ENCODE results near the gene RASGRF1. TPM values are rescaled to one million over a fixed set of nuclear protein-coding genes. Genes with fewer than 3 reads are reported as not detected.

RASGRF1 gene
- total RNA-seq, 2 experiments from 2014 or later = 3.0 to 4.5 TPM

GRCh38 chr15:79067072-79067833 is 23.3 kb downstream of the RASGRF1 start:
- no peaks in the 10 kb centered on the region for H3K36me3 ChIP-seq (ENCODE audit: insufficient read depth, low read length)
- H3K4me3 ChIP-seq (ENCODE audit: low read depth, low read length, poor library complexity, severe bottlenecking) = no peak overlapping the region
- H2AFZ ChIP-seq (ENCODE audit: low read length) = no peak overlapping the region
- H3K27ac ChIP-seq (ENCODE audit: low read depth, low read length, poor library complexity, severe bottlenecking) = no peak overlapping the region
- no peaks in the 10 kb centered on the region for H3K79me2 ChIP-seq (ENCODE audit: insufficient read depth, low read depth, low read length)
- no peaks in the 10 kb centered on the region for H3K4me1 ChIP-seq (ENCODE audit: insufficient read depth, low read length, poor library complexity, severe bottlenecking)
- ChIA-PET POLR2A (no interaction called here), CTCF (ENCODE audit: unreplicated experiment) (no interaction called here)
- H3K9me2 ChIP-seq (ENCODE audit: insufficient read depth, low read length) = no peaks in the 10 kb centered on the region
- BruUV-seq (replicated peaks) = no TSS peak
- TF ChIP-seq EZH2phosphoT487 (IDR thresholded peaks at IDR 0.05; ENCODE audit: borderline replicate concordance, low read depth, low read length) (no peak), CTCF (conservative IDR thresholded peaks at IDR 0.05; ENCODE audit: low read length) (no peak)
- H3K9me3 ChIP-seq (ENCODE audit: low read length) = no peaks in the 10 kb centered on the region
- no peaks in the 10 kb centered on the region for H4K20me1 ChIP-seq (ENCODE audit: insufficient read depth, low read length)
- DNase-seq (ENCODE audit: low spot score) = no peak
- no peak overlapping the region for H3K4me2 ChIP-seq (ENCODE audit: low read length)
- intact Hi-C loops (cut with micrococcal nuclease; ENCODE audit: unreplicated experiment) = no loop called here

GRCh38 chr15:79066391-79067071 is 24.0 kb downstream of the RASGRF1 start:
- Histone ChIP-seq H3K9me3 (ENCODE audit: low read length) (no peaks in the 10 kb centered on the region), H3K9me2 (ENCODE audit: insufficient read depth, low read length) (no peaks in the 10 kb centered on the region), H3K27ac (ENCODE audit: low read depth, low read length, poor library complexity, severe bottlenecking) (no peak overlapping the region), H3K36me3 (ENCODE audit: insufficient read depth, low read length) (no peaks in the 10 kb centered on the region), H3K79me2 (ENCODE audit: insufficient read depth, low read depth, low read length) (no peaks in the 10 kb centered on the region), H3K4me2 (ENCODE audit: low read length) (0 out of 2 replicates have a peak overlapping the region, but pooled peaks have one; percentile 27), H3K4me3 (ENCODE audit: low read depth, low read length, poor library complexity, severe bottlenecking) (no peak overlapping the region), H3K4me1 (ENCODE audit: insufficient read depth, low read length, poor library complexity, severe bottlenecking) (no peaks in the 10 kb centered on the region), H4K20me1 (ENCODE audit: insufficient read depth, low read length) (no peaks in the 10 kb centered on the region), H2AFZ (ENCODE audit: low read length) (no peak overlapping the region)
- intact Hi-C loops (cut with micrococcal nuclease; ENCODE audit: unreplicated experiment) = no loop called here
- TF ChIP-seq EZH2phosphoT487 (IDR thresholded peaks at IDR 0.05; ENCODE audit: borderline replicate concordance, low read depth, low read length) (no peak), CTCF (conservative IDR thresholded peaks at IDR 0.05; ENCODE audit: low read length) (no peak)
- ChIA-PET CTCF (ENCODE audit: unreplicated experiment) (no interaction called here), POLR2A (interaction anchor here (0.5 kb wide), 1 partner anchor 29 kb away, joined by 3 read pairs; no protein-coding TSS in a partner anchor)
- no peak for DNase-seq (ENCODE audit: low spot score)
- no TSS peak for BruUV-seq (replicated peaks)

All from OCI-LY7 (cell line).